HG02588 (cell line): Measurements from ENCODE around the gene PTHLH.

ENCODE experiments used
- ATAC-seq: cut with Tn5 transposase; IDR thresholded peaks from one replicate; pipeline ENCODE4 v1.9.1; 2021; ENCODE audit warnings: mild to moderate bottlenecking, moderate library complexity; ENCODE audit not compliant: unreplicated experiment

Gene PTHLH

DNA sequence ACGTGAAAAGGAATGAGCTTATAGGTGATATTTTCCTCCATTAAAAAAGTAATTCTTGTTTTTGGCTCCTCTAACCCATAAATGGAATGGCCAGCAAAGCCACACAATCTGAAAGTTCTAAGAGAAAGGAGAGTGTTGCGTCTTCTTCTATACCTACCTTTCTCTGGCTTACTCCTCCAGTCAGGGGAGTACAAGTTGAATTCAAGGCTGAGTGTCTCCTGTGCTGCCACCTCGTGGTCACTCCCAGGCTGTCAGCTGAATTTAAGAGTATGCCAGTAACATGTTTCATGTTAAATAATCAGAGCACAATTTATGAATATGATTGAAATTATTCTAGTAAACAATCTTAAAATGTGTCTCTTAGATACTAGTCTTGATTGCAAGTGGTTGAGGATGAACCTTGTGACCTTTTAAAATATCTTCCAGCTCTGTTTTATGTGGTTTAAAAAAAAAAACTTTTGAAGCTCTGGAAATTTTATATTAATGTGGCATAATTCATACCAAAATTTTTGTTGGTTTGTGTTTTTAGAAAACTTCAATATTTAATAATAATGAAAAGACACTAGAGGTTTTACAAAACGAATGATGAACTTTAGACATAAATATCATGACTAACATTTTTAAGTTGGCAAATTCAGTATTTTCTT, 31.7 kb downstream of the PTHLH start:
- peak; percentile 73 for ATAC-seq

DNA sequence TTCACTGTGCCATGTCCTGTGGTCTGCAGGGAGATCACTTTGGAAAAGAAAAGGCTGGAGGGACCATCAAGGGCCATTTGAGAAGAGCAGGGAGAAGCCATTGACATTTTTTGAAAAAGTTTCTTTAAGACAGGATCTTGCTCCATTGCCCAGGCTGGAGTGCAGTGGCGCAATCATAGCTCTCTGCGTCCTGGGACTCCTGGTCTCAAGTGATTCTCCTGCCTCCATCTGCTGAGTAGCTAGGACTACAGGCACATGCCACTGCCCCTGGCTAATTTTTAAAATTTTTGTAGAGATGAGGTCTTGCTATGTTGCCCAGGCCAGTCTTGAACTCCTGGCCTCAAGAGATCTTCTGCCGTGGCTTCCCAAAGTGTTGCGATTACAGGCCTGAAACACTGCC, 32.3 kb downstream of the PTHLH start:
- no peak for ATAC-seq

GRCh38 chr12:27937768-27938167, 34.8 kb downstream of the PTHLH start:
- ATAC-seq, result no peak

DNA sequence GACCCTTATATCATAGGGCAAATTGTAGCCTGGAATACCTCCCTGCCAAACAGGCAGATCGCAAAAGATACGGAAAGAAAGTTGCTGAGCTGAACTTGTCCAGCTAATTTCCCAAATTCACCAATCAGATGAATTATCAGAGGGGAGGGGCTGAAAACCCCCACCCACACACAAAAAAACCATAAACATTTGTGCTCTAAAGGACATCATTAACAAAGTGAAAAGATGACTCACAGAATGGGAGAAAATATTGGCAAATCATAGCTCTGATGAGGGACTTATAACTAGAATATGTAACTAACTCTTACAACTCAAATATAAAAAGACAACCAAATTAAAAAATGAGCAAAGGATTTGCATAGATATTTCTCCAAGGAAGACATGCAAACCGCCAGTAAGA, 36.3 kb downstream of the PTHLH start:
- no peak for ATAC-seq

- no peak for ATAC-seq
Measured at GRCh38 chr12:27934276-27934675, 38.3 kb downstream of the PTHLH start.

GRCh38 chr12:27931390-27931789, 41.1 kb downstream of the PTHLH start:
- ATAC-seq, result no peak

DNA sequence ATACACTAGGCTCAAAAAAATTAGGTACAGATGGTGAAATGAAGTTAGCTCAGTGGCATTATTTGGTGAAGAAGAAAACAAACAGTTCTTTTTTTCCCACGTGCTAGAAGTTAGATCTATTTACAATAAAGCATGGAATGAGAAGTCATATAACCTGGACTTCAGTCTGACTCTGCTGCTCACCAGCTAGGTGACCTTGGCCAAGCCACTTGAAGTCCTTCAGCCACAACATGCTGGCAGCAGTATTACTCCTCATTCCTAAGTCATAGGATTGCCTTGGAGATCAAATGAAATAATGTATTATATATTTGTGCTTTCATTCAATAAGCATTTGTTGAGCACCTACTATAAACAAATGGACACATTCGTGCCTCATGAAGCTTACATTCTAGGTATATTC, 45.2 kb downstream of the PTHLH start:
- ATAC-seq, result no peak

DNA sequence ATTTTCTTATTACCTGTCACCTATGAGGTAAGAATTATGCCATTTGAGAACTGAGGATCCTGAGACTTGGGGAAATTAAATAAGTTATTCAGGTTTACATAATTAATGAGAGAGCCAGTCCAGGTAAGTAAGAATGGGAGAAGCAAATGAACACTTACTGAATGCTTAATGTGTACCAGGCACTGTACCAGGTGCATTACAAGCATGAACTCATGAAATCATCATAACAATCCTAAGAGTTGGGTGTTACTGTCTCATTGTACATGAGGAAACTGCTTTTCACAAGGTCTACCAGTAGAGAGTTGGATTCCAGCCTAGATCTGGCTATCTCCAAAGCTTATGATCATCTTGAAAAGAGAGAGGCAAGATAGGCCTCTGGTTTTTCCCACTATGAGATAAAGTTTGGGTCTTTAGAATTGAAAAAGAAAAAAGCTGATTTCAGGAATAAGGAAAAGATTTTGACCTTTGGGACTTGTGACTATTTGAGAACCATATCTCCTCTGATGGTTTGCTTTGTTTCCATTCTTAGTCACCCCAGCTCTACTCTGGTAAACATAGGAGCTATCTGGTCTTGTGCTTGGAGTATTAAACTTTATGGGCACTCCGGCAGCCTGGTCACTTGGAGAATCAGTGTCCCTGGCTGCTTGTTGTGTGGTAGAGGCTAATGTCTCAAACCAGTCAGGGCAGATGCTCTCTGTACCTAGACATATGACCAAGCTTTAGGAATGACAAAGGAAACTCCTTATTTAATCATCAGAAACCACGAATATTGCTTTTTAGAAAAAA, 48.0 kb downstream of the PTHLH start:
- ATAC-seq, result no peak

DNA sequence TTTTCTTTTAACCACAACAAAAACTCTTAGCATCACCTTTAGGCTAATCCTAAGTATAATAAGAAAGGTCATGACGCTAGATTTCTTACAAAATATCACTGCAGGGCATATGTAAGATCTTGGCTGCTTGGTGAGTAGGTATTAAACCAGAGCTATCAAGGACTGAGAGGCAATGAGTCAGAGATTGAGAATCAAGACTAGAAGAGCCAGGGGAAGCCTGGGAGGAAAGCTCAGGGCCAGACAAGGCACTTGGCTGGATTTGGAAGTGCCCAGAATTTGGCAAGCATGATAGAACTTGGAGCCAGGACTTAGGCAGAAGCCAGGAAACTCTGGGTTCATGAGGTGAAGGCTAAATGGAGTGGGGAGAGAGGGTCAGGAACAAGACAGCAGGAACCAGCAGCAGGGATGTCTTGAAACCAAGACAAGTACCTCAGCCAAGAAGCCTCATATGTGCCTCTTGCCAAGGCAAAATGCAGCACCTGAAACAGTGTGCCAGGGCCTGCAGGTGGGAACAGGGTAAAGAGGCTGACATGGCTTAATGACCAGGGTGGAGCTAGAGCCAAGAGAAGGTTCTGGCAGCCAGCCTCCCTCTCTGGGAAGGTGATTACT, 49.9 kb downstream of the PTHLH start:
- ATAC-seq, result no peak

DNA sequence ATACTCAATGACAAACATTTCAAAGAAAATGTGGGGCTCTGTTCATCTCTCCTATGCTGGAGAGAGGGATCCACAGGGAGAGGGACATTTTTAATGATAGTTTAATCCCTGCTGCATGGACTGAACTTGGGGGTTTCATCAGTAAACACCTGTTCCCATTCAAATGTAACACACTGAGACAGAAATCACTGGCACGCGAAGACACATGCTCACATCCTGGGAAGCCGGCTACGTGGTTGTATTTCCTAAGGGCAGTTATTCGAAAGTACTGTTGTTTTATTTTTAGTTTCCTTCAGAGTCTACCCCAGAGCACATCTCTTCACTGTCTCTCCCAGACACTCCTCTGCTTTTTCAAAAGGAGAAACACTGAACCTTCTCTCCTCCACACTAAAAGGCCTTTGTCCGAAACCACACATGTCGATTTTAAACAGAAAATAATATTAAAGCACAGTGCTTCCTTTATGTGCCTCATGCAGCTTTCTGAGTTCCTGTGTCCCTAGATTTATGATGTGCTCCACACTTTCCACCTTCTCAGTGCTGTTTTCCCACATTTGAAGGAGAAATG, 52.8 kb downstream of the PTHLH start:
- no peak for ATAC-seq

DNA sequence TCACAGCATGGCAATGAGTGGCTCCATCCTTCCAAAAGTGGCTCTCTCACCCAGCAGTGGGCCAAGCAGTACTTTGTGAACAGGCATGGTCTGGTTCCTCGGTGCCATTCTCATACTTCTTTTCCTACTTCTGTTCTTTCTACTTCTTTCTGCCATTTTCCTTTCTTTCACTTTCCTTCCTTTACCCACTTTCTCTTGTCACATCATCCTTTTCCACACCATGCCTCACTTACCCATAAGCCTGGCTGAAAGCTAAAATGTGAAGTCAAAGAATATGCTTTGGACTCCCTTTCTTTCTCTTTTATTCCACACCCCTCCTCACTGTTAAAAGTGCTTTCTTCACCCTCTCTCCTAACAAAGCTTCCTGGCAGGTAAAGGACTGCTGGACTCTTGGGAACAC, 57.0 kb downstream of the PTHLH start:
- no peak for ATAC-seq

- no peak for ATAC-seq
Measured at GRCh38 chr12:27915021-27915420, 57.5 kb downstream of the PTHLH start.

DNA sequence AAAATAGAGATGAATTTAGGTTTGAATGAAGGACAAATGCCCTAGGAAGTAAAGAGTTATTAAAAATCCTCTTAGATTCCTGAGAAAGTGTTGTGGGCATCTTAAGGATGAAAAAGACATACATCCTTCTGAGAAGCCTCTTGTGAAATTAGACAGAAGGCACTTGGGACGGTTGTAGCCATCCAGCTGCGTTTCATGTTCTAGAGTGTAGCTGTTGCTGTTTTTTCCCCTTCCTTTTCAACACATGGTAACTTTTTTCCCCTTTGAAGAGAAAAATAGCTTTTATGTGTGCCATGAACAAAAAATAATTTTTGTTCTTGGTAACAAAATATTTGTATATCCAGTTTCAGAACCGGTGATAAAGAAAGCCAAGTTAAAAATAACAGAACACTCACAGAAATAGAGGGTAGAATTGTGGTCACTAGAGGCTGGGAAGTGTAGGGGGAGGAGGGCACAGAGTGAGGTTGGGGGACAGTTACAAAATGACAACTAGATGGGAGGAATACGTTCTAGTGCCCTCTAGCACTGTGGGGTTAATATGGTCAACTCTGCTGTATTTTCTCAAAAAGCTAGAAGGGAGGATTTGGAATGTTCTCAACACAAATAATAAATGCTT, 58.4 kb downstream of the PTHLH start:
- no peak for ATAC-seq

- ATAC-seq, result no peak
Measured at GRCh38 chr12:27911397-27911796, 61.1 kb downstream of the PTHLH start.
